Neutrophil (primary cell): ENCODE measurements around the gene WNT6.
A peak's percentile ranks its signal among the peaks of the same experiment; 100 is the strongest.

ENCODE experiments used
- H3K27ac ChIP-seq: fragments of 200-600 bp; sonication (generic); 2 replicates; pipeline ENCODE4 v1.5.1; 2016; ENCODE audit warnings: mild to moderate bottlenecking, moderate library complexity
- H3K27me3 ChIP-seq: fragments of 200-600 bp; sonication (generic); 2 replicates; pipeline ENCODE4 v1.6.0; 2016; ENCODE audit warnings: mild to moderate bottlenecking
- H3K36me3 ChIP-seq: fragments of 200-600 bp; sonication (generic); 2 replicates; pipeline ENCODE4 v1.5.1; 2017
- H3K4me1 ChIP-seq, 2 experiments: fragments of 200-600 bp in 1 of 2; sonication (generic) in 1 of 2; 1 replicate in 1 of 2; 2 replicates in 1 of 2; pipeline versions ENCODE4 v1.5.1 to v1.6.1; 2013 to 2016; ENCODE audit warnings: low read depth in 1 of 2, low read length in 1 of 2, mild to moderate bottlenecking in 1 of 2, moderate library complexity in 1 of 2; ENCODE audit not compliant: control insufficient read depth in 1 of 2, insufficient read depth in 1 of 2
- H3K4me3 ChIP-seq, 2 experiments: fragments of 200-600 bp in 1 of 2; sonication (generic) in 1 of 2; 1 replicate in 1 of 2; 2 replicates in 1 of 2; pipeline ENCODE4 v1.5.1; 2013 to 2016; ENCODE audit warnings: low read depth in 1 of 2, low read length in 1 of 2, mild to moderate bottlenecking in 1 of 2, moderate library complexity in 1 of 2
- H3K9me3 ChIP-seq: fragments of 200-600 bp; sonication (generic); 2 replicates; pipeline ENCODE4 v1.5.1; 2016
- CTCF ChIP-seq: fragments of 200-600 bp; sonication (generic); IDR thresholded peaks from 2 replicates; pipeline ENCODE4 v1.5.1; 2016; ENCODE audit warnings: antibody characterized with exemption

WNT6 gene

DNA sequence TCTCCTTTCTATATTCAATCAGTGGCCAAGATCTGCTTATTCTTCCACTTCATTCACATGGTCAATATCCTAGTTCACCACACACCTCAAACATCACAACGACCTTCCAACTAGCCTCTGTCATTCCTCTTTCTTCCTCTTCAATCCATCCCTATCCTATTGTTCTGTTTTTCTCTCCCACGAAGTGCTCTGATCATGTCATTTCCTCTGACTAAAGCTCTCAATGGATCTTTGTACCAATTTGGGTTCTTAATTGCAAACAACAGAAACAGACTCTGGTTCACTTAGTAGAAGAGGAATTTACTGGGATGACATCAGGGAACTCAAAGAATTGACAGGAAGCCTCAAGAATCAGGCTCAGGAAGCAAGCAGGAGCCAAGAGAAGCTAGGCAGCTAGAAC is 44.6 kb downstream of the WNT6 start:
- H3K4me1 ChIP-seq, result peaks cover 6 to 8% of the 10 kb centered on the region in 2 experiments
- H3K9me3 ChIP-seq, result no peaks in the 10 kb centered on the region
- H3K27ac ChIP-seq, result no peak overlapping the region
- H3K27me3 ChIP-seq, result peaks cover 100% of the 10 kb centered on the region
- TF ChIP-seq CTCF, result no peak
- H3K36me3 ChIP-seq, result no peaks in the 10 kb centered on the region
- no peak overlapping the region for H3K4me3 ChIP-seq

- Histone ChIP-seq H3K36me3 (no peaks in the 10 kb centered on the region), H3K4me3 (peak overlapping the region; percentile 27 to 45), H3K27me3 (peaks cover 93% of the 10 kb centered on the region), H3K27ac (no peak overlapping the region), H3K9me3 (no peaks in the 10 kb centered on the region), H3K4me1 (peaks cover 6 to 10% of the 10 kb centered on the region in 2 experiments)
- no peak for TF ChIP-seq CTCF
Observed at GRCh38 chr2:218908721-218909619, 49.4 kb downstream of the WNT6 start.

GRCh38 chr2:218910741-218911140 is 51.1 kb downstream of the WNT6 start:
- H3K36me3 ChIP-seq, result no peaks in the 10 kb centered on the region
- H3K4me1 ChIP-seq, result peaks cover 6 to 10% of the 10 kb centered on the region in 2 experiments
- no peak overlapping the region for H3K27ac ChIP-seq
- peaks cover 92% of the 10 kb centered on the region for H3K27me3 ChIP-seq
- H3K4me3 ChIP-seq, result no peak overlapping the region
- TF ChIP-seq CTCF, result no peak
- H3K9me3 ChIP-seq, result no peaks in the 10 kb centered on the region

GRCh38 chr2:218920504-218920903 is 60.9 kb downstream of the WNT6 start:
- H3K4me1 ChIP-seq, result no peaks in the 10 kb centered on the region
- H3K9me3 ChIP-seq, result no peaks in the 10 kb centered on the region
- H3K36me3 ChIP-seq, result no peaks in the 10 kb centered on the region
- TF ChIP-seq CTCF, result no peak
- peaks cover 70% of the 10 kb centered on the region for H3K27me3 ChIP-seq
- no peak overlapping the region for H3K27ac ChIP-seq
- no peak overlapping the region for H3K4me3 ChIP-seq
